CD4-positive, alpha-beta memory T cell (primary cell): Measurements from ENCODE around the gene SLC24A4. TPM values are rescaled to one million over a fixed set of nuclear protein-coding genes. Genes with fewer than 3 reads are reported as not detected.
"Not testable (repeated sequence)": the region's sequence is repeated elsewhere in the genome, so short reads cannot be mapped to it uniquely, and the experiment has no call there.

ENCODE experiments used
- CTCF ChIA-PET: fragments of 350-600 bp; sonication (Branson Sonifier 250); formaldehyde crosslinking; loops from one replicate; lab custom pipeline; 2021; ENCODE audit warnings: inconsistent platforms; ENCODE audit not compliant: partially characterized antibody; lab: Charles Lee
- POLR2A ChIA-PET: fragments of 350-600 bp; sonication (Branson Sonifier 250); formaldehyde crosslinking; loops from one replicate; lab custom pipeline; 2021; ENCODE audit not compliant: partially characterized antibody; lab: Charles Lee
- DNase-seq, 5 donors: peaks; one replicate each; pipeline versions ENCODE4 v3.0.0 to v3.0.0-alpha.2; 2020 to 2022; ENCODE audit warnings: mixed read lengths in 1 of 5
- H3K27ac ChIP-seq: one replicate; pipeline ENCODE4 v1.7.0; 2013; ENCODE audit warnings: low read depth, low read length
- H3K27me3 ChIP-seq: 2 replicates; pipeline ENCODE4 v1.7.0; 2013; ENCODE audit warnings: mild to moderate bottlenecking, low read length, moderate library complexity; ENCODE audit not compliant: insufficient read depth
- H3K36me3 ChIP-seq: 2 replicates; pipeline ENCODE4 v1.7.0; 2013; ENCODE audit warnings: mild to moderate bottlenecking, low read length, moderate library complexity; ENCODE audit not compliant: insufficient read depth
- H3K4me1 ChIP-seq: 2 replicates; pipeline ENCODE4 v1.7.0; 2013; ENCODE audit warnings: mild to moderate bottlenecking, low read length, moderate library complexity; ENCODE audit not compliant: insufficient read depth
- H3K4me3 ChIP-seq, 2 donors: one replicate each; pipeline ENCODE4 v1.7.0; 2013; ENCODE audit warnings: low read length in 2 of 2, mild to moderate bottlenecking in 1 of 2
- H3K9me3 ChIP-seq, 2 donors: one replicate each; pipeline ENCODE4 v1.7.0; 2013; ENCODE audit warnings: low read length in 2 of 2, control low read depth in 1 of 2; ENCODE audit not compliant: control insufficient read depth in 1 of 2
- H3K27ac Mint-ChIP-seq, 7 donors: one replicate each; pipeline ENCODE4 v1.8.0; 2020 to 2021; ENCODE audit warnings: mixed read lengths in 7 of 7, mild to moderate bottlenecking in 6 of 7, inconsistent platforms in 3 of 7, moderate library complexity in 3 of 7
- H3K27me3 Mint-ChIP-seq, 2 donors: one replicate each; pipeline ENCODE4 v1.8.0; 2020 to 2021; ENCODE audit warnings: mixed read lengths in 2 of 2
- H3K36me3 Mint-ChIP-seq, 2 donors: one replicate each; pipeline ENCODE4 v1.8.0; 2020 to 2021; ENCODE audit warnings: mixed read lengths in 2 of 2, inconsistent platforms in 1 of 2, mild to moderate bottlenecking in 1 of 2
- H3K4me1 Mint-ChIP-seq, 4 donors: one replicate each; pipeline ENCODE4 v1.8.0; 2020 to 2021; ENCODE audit warnings: mixed read lengths in 4 of 4, mild to moderate bottlenecking in 1 of 4
- H3K4me3 Mint-ChIP-seq, 8 donors: one replicate each; pipeline ENCODE4 v1.8.0; 2020 to 2021; ENCODE audit warnings: mixed read lengths in 8 of 8, mild to moderate bottlenecking in 7 of 8, moderate library complexity in 6 of 8, inconsistent platforms in 3 of 8
- H3K9me3 Mint-ChIP-seq, 8 donors: one replicate each; pipeline ENCODE4 v1.8.0; 2020 to 2021; ENCODE audit warnings: mixed read lengths in 8 of 8, mild to moderate bottlenecking in 5 of 8, inconsistent platforms in 3 of 8, moderate library complexity in 1 of 8
- intact Hi-C: fragments of 100-400 bp; cut with micrococcal nuclease; formaldehyde crosslinking; loops from one replicate; pipeline ENCODE4 v1.15.1; 2023
- polyA plus RNA-seq, 2 donors: library from polyadenylated mRNA; unstranded; fragments of 300-500 nt; fragmentation: Illumina TruSeq; gene quantifications; one replicate each; pipeline ENCODE4 v1.2.3, GENCODE V29; 2021
- total RNA-seq, 2 experiments: library from RNA; stranded (reverse); gene quantifications; one replicate each; pipeline ENCODE4 v1.2.3, GENCODE V29; 2021

SLC24A4 gene
- total and polyA plus RNA-seq, 4 experiments from 2014 or later, result not detected

GRCh38 chr14:92528486-92529100 lies 205.6 kb downstream of the SLC24A4 start:
- DNase-seq, result no peak
- H3K4me1 Mint-ChIP-seq, result peaks cover 1 to 23% (median 7%) of the 10 kb centered on the region in 4 donors

GRCh38 chr14:92529903-92530302 lies 206.9 kb downstream of the SLC24A4 start:
- Mint-ChIP-seq H3K4me3 (no peak overlapping the region), H3K4me1 (peaks cover 4 to 29% (median 12%) of the 10 kb centered on the region in 4 donors), H3K36me3 (no peaks in the 10 kb centered on the region), H3K27ac (peak overlapping the region in 2 of 7 donors; percentile 18 to 76), H3K27me3 (no peaks in the 10 kb centered on the region), H3K9me3 (peaks cover 0 to 2% (median 0%) of the 10 kb centered on the region in 8 donors)
- H3K9me3 ChIP-seq, result no peaks in the 10 kb centered on the region
- H3K27me3 ChIP-seq, result no peaks in the 10 kb centered on the region
- H3K4me1 ChIP-seq, result peaks cover 1% of the 10 kb centered on the region
- DNase-seq, result no peak
- H3K36me3 ChIP-seq, result no peaks in the 10 kb centered on the region
- intact Hi-C loops, result no loop called here
- no peak overlapping the region for H3K27ac ChIP-seq
- H3K4me3 ChIP-seq, result no peak overlapping the region
- ChIA-PET CTCF (interaction anchor here (1.2 kb wide), 1 partner anchor 35 kb away, joined by 3 read pairs; no protein-coding TSS in a partner anchor), POLR2A (no interaction called here)

More at GRCh38 chr14:92528486-92529100, 205.6 kb downstream of the SLC24A4 start:
- ChIA-PET POLR2A (interaction anchor here (1.3 kb wide), 1 partner anchor 10 kb away, joined by 3 read pairs; no protein-coding TSS in a partner anchor), CTCF (no interaction called here)
- no peaks in the 10 kb centered on the region for H3K4me1 ChIP-seq
- intact Hi-C loops, result no loop called here
- Mint-ChIP-seq H3K4me3 (no peak overlapping the region), H3K27me3 (no peaks in the 10 kb centered on the region), H3K9me3 (peaks cover 0 to 2% (median 0%) of the 10 kb centered on the region in 8 donors), H3K27ac (peak overlapping the region in 1 of 7 donors; percentile 42), H3K36me3 (no peaks in the 10 kb centered on the region)
- H3K36me3 ChIP-seq, result no peaks in the 10 kb centered on the region
- H3K27ac ChIP-seq, result no peak overlapping the region
- H3K9me3 ChIP-seq, result no peaks in the 10 kb centered on the region
- H3K27me3 ChIP-seq, result no peaks in the 10 kb centered on the region
- no peak overlapping the region for H3K4me3 ChIP-seq

- Mint-ChIP-seq H3K36me3 (no peaks in the 10 kb centered on the region), H3K9me3 (peaks cover 0 to 2% (median 0%) of the 10 kb centered on the region in 8 donors), H3K27me3 (no peaks in the 10 kb centered on the region), H3K4me3 (peak overlapping the region in 1 of 8 donors; percentile 36), H3K4me1 (peaks cover 15 to 43% (median 23%) of the 10 kb centered on the region in 4 donors), H3K27ac (peak overlapping the region in 6 of 7 donors; percentile 52 to 92 (median 66))
- intact Hi-C loops, result no loop called here
- DNase-seq, result peak in 1 of 5 donors; percentile 34
- Histone ChIP-seq H3K4me1 (peaks cover 15% of the 10 kb centered on the region), H3K36me3 (no peaks in the 10 kb centered on the region), H3K27ac (peak overlapping the region; percentile 8), H3K4me3 (no peak overlapping the region), H3K27me3 (no peaks in the 10 kb centered on the region), H3K9me3 (no peaks in the 10 kb centered on the region)
- CTCF ChIA-PET, result no interaction called here
- POLR2A ChIA-PET, result no interaction called here
Measured at GRCh38 chr14:92531106-92531873, 208.3 kb downstream of the SLC24A4 start.

GRCh38 chr14:92532490-92533163 lies 209.7 kb downstream of the SLC24A4 start:
- H3K36me3 ChIP-seq, result no peaks in the 10 kb centered on the region
- POLR2A ChIA-PET, result no interaction called here
- Mint-ChIP-seq H3K27me3 (no peaks in the 10 kb centered on the region), H3K4me3 (no peak overlapping the region), H3K27ac (peak overlapping the region in 2 of 7 donors; percentile 2 to 24), H3K4me1 (peaks cover 15 to 48% (median 24%) of the 10 kb centered on the region in 4 donors), H3K36me3 (no peaks in the 10 kb centered on the region), H3K9me3 (peaks cover 0 to under 1% (median 0%) of the 10 kb centered on the region in 8 donors)
- H3K27ac ChIP-seq, result no peak overlapping the region
- H3K4me3 ChIP-seq, result no peak overlapping the region
- CTCF ChIA-PET, result no interaction called here
- no peaks in the 10 kb centered on the region for H3K27me3 ChIP-seq
- no peak for DNase-seq
- peaks cover 15% of the 10 kb centered on the region for H3K4me1 ChIP-seq
- intact Hi-C loops, result no loop called here
- no peaks in the 10 kb centered on the region for H3K9me3 ChIP-seq

GRCh38 chr14:92534932-92535643 lies 212.1 kb downstream of the SLC24A4 start:
- H3K36me3 ChIP-seq, result no peaks in the 10 kb centered on the region
- no peaks in the 10 kb centered on the region for H3K9me3 ChIP-seq
- no peak overlapping the region for H3K4me3 ChIP-seq
- intact Hi-C loops, result no loop called here
- H3K4me3 Mint-ChIP-seq, result peak overlapping the region in 7 of 8 donors; percentile 53 to 78 (median 68)
- CTCF ChIA-PET, result interaction anchor here (0.8 kb wide), 1 partner anchor 15 kb away, joined by 3 read pairs; no protein-coding TSS in a partner anchor
- H3K9me3 Mint-ChIP-seq, result no peaks in the 10 kb centered on the region
- H3K36me3 Mint-ChIP-seq, result no peaks in the 10 kb centered on the region
- H3K27ac ChIP-seq, result no peak overlapping the region
- POLR2A ChIA-PET, result interaction anchor here (0.6 kb wide), 3 partner anchors 8 to 115 kb away, joined by 3 read pairs; no protein-coding TSS in a partner anchor
- no peaks in the 10 kb centered on the region for H3K27me3 ChIP-seq
- H3K4me1 ChIP-seq, result peaks cover 15% of the 10 kb centered on the region
- no peaks in the 10 kb centered on the region for H3K27me3 Mint-ChIP-seq
- H3K27ac Mint-ChIP-seq, result peak overlapping the region in 5 of 7 donors; percentile 14 to 88 (median 64)
- peaks cover 15 to 54% (median 26%) of the 10 kb centered on the region in 4 donors for H3K4me1 Mint-ChIP-seq
- DNase-seq, result peak in 2 of 5 donors; percentile 22 to 24

- H3K4me3 Mint-ChIP-seq, result peak overlapping the region in 5 of 8 donors; percentile 21 to 74 (median 52)
- peaks cover 15 to 47% (median 29%) of the 10 kb centered on the region in 4 donors for H3K4me1 Mint-ChIP-seq
- H3K36me3 Mint-ChIP-seq, H3K27me3 ChIP-seq, intact Hi-C loops, DNase-seq, CTCF ChIA-PET, H3K9me3 Mint-ChIP-seq, H3K36me3 ChIP-seq, H3K27me3 Mint-ChIP-seq, H3K4me3 ChIP-seq, H3K27ac ChIP-seq, H3K9me3 ChIP-seq, POLR2A ChIA-PET: not testable (repeated sequence)
- H3K27ac Mint-ChIP-seq, result peak overlapping the region in 2 of 7 donors; percentile 16 to 53
- peaks cover 15% of the 10 kb centered on the region for H3K4me1 ChIP-seq
Measured at GRCh38 chr14:92536231-92536630, 213.3 kb downstream of the SLC24A4 start.
